Measurements from ENCODE around the gene INKA1.
"Not testable (repeated sequence)": the region's sequence is repeated elsewhere in the genome, so short reads cannot be mapped to it uniquely, and the experiment has no call there.

The INKA1 gene

DNA sequence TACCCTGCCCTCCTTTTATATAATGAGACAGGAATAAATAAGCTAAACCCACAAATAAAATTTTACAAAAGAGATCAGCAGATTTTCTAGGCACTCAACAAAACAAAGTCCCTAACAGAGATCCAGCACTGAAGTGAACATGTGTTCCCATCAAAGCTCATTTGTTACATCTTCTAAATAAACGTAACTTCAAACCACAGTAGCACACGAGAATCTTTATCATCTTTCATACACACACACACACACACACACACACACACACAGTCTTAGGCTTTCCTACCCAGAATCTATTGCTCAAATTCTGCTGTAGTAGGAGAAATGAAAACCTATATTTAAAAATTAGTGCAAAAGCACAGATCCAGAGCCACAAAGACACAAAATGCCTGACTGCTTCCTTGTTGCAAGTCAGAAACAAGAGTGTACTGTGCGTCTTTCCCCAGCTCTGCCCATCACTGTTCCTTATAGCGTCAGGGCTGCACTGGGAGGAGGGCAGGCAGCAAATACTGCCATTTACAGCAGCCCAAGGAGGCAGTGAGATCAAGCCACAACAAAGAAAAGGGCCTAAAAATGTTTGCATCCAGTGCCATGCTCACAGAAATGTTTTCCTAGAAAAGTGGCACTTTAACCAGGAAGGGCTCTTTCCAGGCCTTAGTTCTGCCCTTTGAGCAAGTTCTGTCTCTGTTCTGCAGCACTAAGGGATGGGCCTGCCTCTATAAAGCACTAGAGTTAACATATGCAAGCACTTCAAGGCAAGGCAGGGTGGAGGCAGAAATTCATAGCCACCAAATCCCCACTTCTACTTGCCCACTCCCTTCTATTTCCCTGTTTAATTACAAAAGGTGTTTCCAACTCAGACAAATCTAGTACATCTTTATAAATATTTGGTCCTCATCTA is 22.7 kb upstream of the INKA1 start:
- H3K9me3 Mint-ChIP-seq: no peaks in the 10 kb centered on the region
- ATAC-seq (ENCODE audit: low read depth) (no peak), DNase-seq (ENCODE audit: low spot score in 2 of 2) (no peak)
- H3K4me3 Mint-ChIP-seq: no peak overlapping the region
- H3K27me3 Mint-ChIP-seq: no peaks in the 10 kb centered on the region
- H3K27ac Mint-ChIP-seq: peak overlapping the region; percentile 47
- peaks cover 9% of the 10 kb centered on the region for H3K36me3 Mint-ChIP-seq
- peaks cover 17% of the 10 kb centered on the region for H3K4me1 Mint-ChIP-seq

DNA sequence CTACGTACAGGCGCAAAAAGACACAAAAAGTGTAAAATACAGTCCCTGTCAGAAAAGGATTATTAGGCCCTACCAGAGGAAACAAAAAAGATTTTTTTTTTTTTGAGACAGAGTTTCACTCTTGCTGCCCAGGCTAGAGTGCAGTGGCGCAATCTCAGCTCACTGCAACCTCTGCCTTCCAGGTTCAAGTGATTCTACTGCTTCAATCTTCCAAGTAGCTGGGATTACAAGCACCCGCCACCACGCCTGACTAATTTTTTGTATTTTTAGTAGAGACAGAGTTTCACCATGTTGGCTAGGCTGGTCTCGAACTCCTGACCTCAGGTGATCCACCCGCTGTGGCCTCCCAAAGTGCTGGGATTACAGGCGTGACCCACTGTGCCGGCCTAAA is 22.1 kb upstream of the INKA1 start:
- peaks cover 20% of the 10 kb centered on the region for H3K4me1 Mint-ChIP-seq
- not testable (repeated sequence) for H3K36me3 Mint-ChIP-seq

DNA sequence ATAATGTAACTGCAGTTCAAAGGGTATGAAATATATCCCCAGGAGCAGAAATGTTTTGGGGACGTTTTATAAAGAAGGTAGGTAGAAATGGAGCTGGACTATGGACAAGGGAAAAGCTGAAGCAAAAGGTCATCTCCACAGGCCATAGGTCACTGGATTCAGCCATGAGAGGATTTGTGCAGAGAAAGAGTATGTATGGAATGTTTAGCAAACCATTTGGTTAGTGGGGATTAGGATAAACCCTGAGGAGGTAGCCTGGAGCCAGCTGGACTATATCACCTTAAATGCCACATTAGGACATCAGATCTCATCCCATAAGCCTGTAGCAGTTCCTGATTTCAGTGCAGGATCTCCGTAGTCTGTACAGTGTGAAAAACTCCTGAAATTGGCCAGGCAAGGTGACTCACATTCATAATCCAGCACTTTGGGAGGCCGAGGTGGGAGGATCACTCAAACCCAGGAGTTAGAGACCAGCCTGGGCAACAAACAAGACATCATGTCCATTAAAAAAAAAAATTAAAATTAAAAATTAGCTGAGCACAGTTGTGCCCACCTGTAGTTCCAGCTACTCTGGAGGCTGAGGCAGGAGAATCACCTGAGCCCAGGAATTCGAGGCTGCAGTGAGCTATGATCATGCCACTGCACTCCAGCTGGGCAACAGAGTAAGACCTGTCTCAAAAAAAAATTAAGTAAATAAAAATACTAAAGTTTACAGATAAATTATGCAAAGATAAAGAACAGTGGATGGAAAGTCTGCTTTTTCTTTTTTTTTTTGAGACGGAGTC is 21.5 kb upstream of the INKA1 start:
- H3K27me3 Mint-ChIP-seq: no peaks in the 10 kb centered on the region
- DNase-seq (ENCODE audit: low spot score in 2 of 2): no peak
- peak overlapping the region; percentile 41 for H3K27ac Mint-ChIP-seq
- H3K36me3 Mint-ChIP-seq: peaks cover 9% of the 10 kb centered on the region
- H3K4me3 Mint-ChIP-seq: no peak overlapping the region
- ATAC-seq (ENCODE audit: low read depth): no peak
- H3K9me3 Mint-ChIP-seq: no peaks in the 10 kb centered on the region
- H3K4me1 Mint-ChIP-seq: peaks cover 21% of the 10 kb centered on the region

More for the DNA sequence above, 22.1 kb upstream of the INKA1 start:
- not testable (repeated sequence) for ATAC-seq (ENCODE audit: low read depth); H3K27me3 Mint-ChIP-seq; H3K4me3 Mint-ChIP-seq; DNase-seq (ENCODE audit: low spot score in 2 of 2); H3K9me3 Mint-ChIP-seq
- H3K27ac Mint-ChIP-seq: peak overlapping the region; percentile 41

DNA sequence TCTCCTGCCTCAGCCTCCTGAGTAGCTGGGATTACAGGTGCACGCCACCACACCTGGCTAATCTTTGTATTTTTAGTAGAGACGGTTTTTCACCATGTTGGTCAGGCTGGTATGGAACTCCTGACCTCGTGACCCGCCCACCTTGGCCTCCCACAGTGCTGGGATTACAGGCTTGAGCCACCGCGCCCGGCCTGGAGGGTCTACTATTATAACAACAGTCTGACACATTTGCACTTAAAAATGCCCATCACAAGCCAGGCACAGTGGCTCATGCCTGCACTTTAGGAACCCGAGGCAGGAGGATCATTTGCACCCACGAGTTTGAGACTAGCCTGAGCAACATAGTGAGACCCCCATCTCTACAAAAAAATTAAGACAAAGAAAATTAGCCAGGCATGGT is 20.8 kb upstream of the INKA1 start:
- H3K4me1 Mint-ChIP-seq: peaks cover 26% of the 10 kb centered on the region
- not testable (repeated sequence) for H3K27me3 Mint-ChIP-seq; ATAC-seq (ENCODE audit: low read depth); H3K27ac Mint-ChIP-seq; DNase-seq (ENCODE audit: low spot score in 2 of 2); H3K9me3 Mint-ChIP-seq; H3K36me3 Mint-ChIP-seq
- peak overlapping the region; percentile 21 for H3K4me3 Mint-ChIP-seq

DNA sequence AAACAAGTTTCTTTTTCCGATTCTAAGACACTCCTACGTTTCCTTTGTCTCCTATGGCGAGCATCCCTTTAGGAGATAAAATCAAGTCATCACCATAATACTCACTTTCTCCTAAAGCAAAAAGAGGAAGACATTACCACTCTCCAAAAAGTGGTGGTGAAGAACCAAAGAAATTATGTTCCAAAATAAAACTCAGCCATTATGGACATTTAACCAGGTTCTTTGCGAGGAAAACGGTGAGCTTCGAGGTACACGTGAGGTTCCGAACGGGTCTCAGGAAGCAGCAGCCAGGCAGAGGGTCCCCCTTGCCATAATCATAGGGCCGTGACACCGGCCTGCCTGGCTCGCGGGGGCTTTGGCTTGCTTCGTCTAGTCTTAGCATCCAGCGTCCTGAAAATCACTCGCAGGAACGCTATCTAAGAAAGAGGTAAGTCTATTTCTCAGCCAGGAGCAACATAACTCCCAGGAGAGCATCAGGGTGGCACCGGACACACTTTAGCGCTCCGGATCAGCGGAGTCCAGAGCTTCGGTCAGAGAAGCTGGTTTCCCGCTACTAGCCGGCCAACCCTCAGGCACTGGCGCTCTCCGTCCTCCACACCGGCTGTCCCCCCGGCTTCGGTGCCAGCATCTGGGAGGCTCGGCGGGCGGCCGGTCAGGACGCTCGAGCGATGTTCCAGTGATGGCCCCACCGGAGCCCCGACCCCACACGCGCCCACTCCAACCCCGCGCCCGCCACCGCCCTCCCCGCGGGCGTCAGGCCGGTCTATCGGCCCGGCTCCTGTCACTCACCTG is 17.3 kb upstream of the INKA1 start:
- peak overlapping the region; percentile 91 for H3K4me3 Mint-ChIP-seq
- no peak for DNase-seq (ENCODE audit: low spot score in 2 of 2)
- no peaks in the 10 kb centered on the region for H3K9me3 Mint-ChIP-seq
- H3K27ac Mint-ChIP-seq: peak overlapping the region; percentile 97
- peaks cover 20% of the 10 kb centered on the region for H3K4me1 Mint-ChIP-seq
- H3K27me3 Mint-ChIP-seq: no peaks in the 10 kb centered on the region
- peaks cover 3% of the 10 kb centered on the region for H3K36me3 Mint-ChIP-seq
- peak; percentile 34 for ATAC-seq (ENCODE audit: low read depth)

DNA sequence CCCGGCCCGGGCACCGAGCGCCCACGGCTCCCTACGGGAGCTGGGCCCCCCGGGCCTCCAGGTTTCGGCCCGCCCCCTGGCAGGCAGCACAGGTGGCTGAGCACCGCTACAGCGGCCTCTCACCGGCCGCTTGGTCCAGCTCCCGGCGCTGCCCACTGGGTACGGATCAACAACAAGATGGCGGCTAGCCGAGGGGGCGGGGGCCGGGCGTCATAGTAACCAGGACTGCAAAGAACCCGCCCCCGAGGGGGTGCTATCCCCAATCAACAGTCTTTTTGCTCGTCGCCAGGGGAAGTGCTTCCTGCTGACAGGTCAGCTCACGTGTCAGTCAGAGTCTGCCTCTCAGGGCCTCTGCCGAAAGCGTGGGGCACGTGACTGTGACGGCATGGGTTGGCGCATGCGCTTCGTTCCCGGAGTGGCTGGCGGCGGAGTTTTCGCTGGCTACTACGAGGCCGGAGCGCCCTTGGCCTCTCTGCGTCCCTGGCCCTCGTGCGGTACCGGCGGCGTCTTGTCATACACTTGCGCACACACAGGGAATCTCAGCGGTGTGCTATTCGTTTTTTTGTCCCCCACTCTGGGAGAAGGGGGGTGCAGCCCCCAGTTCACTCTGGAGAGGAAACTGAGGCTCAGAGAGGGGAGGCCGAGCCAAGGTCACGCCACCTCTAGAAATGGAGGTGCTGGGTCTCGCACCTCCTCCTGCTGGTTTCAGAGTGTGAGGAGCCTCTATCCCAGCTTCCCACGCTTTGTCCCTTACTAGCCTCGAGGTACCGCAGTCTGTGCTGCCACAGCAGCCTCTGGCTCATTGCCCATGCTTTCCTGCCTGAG is 16.5 kb upstream of the INKA1 start, which contains the start of gene IP6K1:
Gene IP6K1 (minus strand): TSS at position 186 of the 825 bp plus-strand sequence. CDS start 38,502 bp downstream, outside the sequence.
- DNase-seq (ENCODE audit: low spot score in 2 of 2): peak; percentile 93 to 98
- ATAC-seq (ENCODE audit: low read depth): peak; percentile 96
- peak within 1 kb of the TSS; percentile 91 for H3K4me3 Mint-ChIP-seq
- no peaks in the 10 kb centered on the region for H3K9me3 Mint-ChIP-seq
- peak within 1 kb of the TSS; percentile 97 for H3K27ac Mint-ChIP-seq
- peaks cover 17% of the 10 kb centered on the region for H3K4me1 Mint-ChIP-seq
- peaks cover 1% of the 10 kb centered on the region for H3K27me3 Mint-ChIP-seq
- H3K36me3 Mint-ChIP-seq: no peaks in the 10 kb centered on the region

- Mint-ChIP-seq H3K36me3 (no peaks in the 10 kb centered on the region), H3K27me3 (peaks cover 1% of the 10 kb centered on the region), H3K27ac (peak overlapping the region; percentile 97), H3K4me3 (peak overlapping the region; percentile 91), H3K4me1 (peaks cover 16% of the 10 kb centered on the region), H3K9me3 (no peaks in the 10 kb centered on the region)
- no peak for DNase-seq (ENCODE audit: low spot score in 2 of 2)
- no peak for ATAC-seq (ENCODE audit: low read depth)
Observed at GRCh38 chr3:49787182-49787464, 15.9 kb upstream of the INKA1 start.

- Mint-ChIP-seq H3K9me3 (no peaks in the 10 kb centered on the region), H3K4me3 (peak overlapping the region; percentile 14), H3K36me3 (no peaks in the 10 kb centered on the region), H3K27ac (peak overlapping the region; percentile 97), H3K4me1 (peaks cover 16% of the 10 kb centered on the region), H3K27me3 (peaks cover 1% of the 10 kb centered on the region)
- DNase-seq (ENCODE audit: low spot score in 2 of 2): no peak
- ATAC-seq (ENCODE audit: low read depth): no peak
Observed at GRCh38 chr3:49787536-49787935, 15.5 kb upstream of the INKA1 start.

GRCh38 chr3:49788056-49788455 is 15.0 kb upstream of the INKA1 start:
- ATAC-seq (ENCODE audit: low read depth): no peak
- no peak overlapping the region for H3K27ac Mint-ChIP-seq
- H3K4me1 Mint-ChIP-seq: peaks cover 16% of the 10 kb centered on the region
- no peak for DNase-seq (ENCODE audit: low spot score in 2 of 2)
- H3K9me3 Mint-ChIP-seq: no peaks in the 10 kb centered on the region
- no peaks in the 10 kb centered on the region for H3K36me3 Mint-ChIP-seq
- H3K27me3 Mint-ChIP-seq: peaks cover 1% of the 10 kb centered on the region
- H3K4me3 Mint-ChIP-seq: no peak overlapping the region

DNA sequence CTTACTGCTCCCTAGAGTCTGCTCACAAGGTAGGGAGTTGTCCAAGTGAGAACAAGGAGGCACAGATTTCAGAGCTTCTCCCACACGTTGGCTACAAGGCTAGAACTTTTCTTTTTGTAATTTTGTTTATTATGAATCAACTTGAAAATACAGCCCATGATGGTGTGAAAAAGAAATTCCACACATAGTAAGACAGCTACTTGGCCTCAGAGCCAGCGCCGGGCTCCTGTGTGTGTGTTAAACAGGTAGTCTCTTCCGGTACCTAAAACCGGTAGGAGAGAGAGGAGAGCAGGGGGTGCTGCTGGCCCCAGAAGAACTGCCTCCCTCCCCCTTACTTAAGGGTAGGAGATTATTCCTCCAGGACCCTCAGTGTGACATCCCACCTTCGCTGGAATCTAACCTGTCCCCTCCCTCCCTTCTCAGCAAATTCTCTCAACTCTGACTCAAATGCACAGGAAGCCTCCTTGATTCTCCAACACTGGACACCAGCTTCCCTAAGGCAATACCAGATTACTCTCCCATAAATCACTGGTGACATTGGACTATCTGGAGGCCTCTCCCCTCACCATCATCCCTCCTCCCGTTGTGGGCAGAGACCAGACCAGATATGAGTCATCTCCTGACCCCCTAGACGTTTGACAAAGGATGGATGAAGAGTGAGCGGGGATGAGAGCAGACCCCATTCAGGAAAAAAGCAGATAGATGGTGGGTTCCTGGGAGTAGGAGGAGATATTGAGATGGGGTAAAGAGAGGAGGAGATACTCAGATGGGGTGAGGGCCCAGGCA is 12.2 kb upstream of the INKA1 start:
- H3K4me3 Mint-ChIP-seq: no peak overlapping the region
- no peaks in the 10 kb centered on the region for H3K9me3 Mint-ChIP-seq
- peaks cover 10% of the 10 kb centered on the region for H3K4me1 Mint-ChIP-seq
- no peak overlapping the region for H3K27ac Mint-ChIP-seq
- ATAC-seq (ENCODE audit: low read depth) (no peak), DNase-seq (ENCODE audit: low spot score in 2 of 2) (no peak)
- H3K27me3 Mint-ChIP-seq: peaks cover 1% of the 10 kb centered on the region
- no peaks in the 10 kb centered on the region for H3K36me3 Mint-ChIP-seq

GRCh38 chr3:49791571-49791970 is 11.5 kb upstream of the INKA1 start:
- H3K36me3 Mint-ChIP-seq: no peaks in the 10 kb centered on the region
- peaks cover 1% of the 10 kb centered on the region for H3K27me3 Mint-ChIP-seq
- peaks cover 10% of the 10 kb centered on the region for H3K4me1 Mint-ChIP-seq
- H3K27ac Mint-ChIP-seq: no peak overlapping the region
- H3K9me3 Mint-ChIP-seq: no peaks in the 10 kb centered on the region
- DNase-seq (ENCODE audit: low spot score in 2 of 2) (no peak), ATAC-seq (ENCODE audit: low read depth) (no peak)
- H3K4me3 Mint-ChIP-seq: no peak overlapping the region

DNA sequence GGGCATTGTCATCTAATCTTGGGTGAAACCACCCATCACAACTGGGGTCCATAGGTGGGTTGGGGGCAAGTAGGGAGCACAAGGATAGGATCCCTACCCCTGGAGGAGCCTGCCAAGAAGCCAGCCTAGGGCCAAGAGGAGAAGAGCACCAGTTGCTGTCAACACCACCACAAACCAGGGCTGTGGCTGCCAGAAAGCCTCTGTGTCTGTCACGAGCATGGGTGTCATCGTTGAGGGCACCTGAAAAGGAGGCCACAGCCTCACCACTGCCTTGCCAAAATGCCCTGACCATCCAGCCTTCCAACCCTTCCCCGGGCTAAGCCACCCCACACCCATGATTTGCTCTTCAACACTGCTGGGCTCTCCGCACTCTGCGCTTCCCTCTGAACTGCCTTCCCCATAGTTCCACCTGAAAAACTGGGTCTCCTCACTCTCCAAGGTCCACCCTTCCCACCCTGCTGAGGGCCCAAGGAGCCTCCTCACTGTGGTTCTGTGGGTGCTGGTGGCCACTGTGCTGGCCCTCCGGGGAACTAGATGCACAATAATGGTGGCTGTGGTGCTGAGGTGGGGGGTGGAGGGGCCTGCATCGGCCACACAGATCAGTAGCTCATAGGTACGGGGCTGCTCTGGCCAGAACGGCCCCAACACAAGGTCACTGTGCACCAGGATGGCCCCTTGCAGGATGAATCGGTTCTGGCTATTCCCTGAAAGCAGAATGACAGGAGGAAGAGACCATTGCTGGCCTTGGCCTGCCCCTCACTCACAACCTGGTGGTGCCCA is 10.5 kb upstream of the INKA1 start:
- DNase-seq (ENCODE audit: low spot score in 2 of 2) (no peak), ATAC-seq (ENCODE audit: low read depth) (no peak)
- Mint-ChIP-seq H3K4me1 (peaks cover 8% of the 10 kb centered on the region), H3K36me3 (no peaks in the 10 kb centered on the region), H3K4me3 (no peak overlapping the region), H3K27me3 (peaks cover 5% of the 10 kb centered on the region), H3K27ac (no peak overlapping the region), H3K9me3 (no peaks in the 10 kb centered on the region)

All from memory B cell (primary cell).